A375 (cell line): Measurements from ENCODE around the gene BTBD6. TPM values are rescaled to one million over a fixed set of nuclear protein-coding genes. Genes with fewer than 3 reads are reported as not detected.

Source experiments
- total RNA-seq: library from RNA; depleted of rRNA; stranded (reverse); fragments of >200 nt; shearing (Covaris generic); gene quantifications from 2 replicates; pipeline ENCODE4 v1.2.3, GENCODE V29; 2014; rRNA removed

Gene BTBD6
- 32.7 and 32.9 TPM in 2 replicates for total RNA-seq

GRCh38 chr14:105248368-105249181 is at the start of gene BTBD6:
BTBD6 (plus strand) TSS chr14:105248533; CDS start chr14:105248712, 179 bp downstream.

Other genes with a start within 250 kb of the BTBD6 start
- gene CDCA4, start 227.4 kb upstream of the BTBD6 start, total RNA-seq, result 67.5 and 70.2 TPM in 2 replicates
- gene GPR132, start 183.1 kb upstream of the BTBD6 start, total RNA-seq, result 0.16 TPM in 1 of 2 replicates, not detected in the other
- 0.27 and 0.34 TPM in 2 replicates for gene JAG2, start 79.8 kb upstream of the BTBD6 start, total RNA-seq
- 5.0 TPM in 2 replicates for gene NUDT14, start 67.2 kb upstream of the BTBD6 start, total RNA-seq
- 39.5 and 46.1 TPM in 2 replicates for gene BRF1, start 52.5 kb downstream of the BTBD6 start, total RNA-seq
- 23.9 and 36.4 TPM in 2 replicates for gene PACS2, start 66.2 kb downstream of the BTBD6 start, total RNA-seq
- gene TEX22, start 150.0 kb downstream of the BTBD6 start, total RNA-seq, result 0.08 and 0.27 TPM in 2 replicates
- 62.4 and 76.0 TPM in 2 replicates for gene MTA1, start 171.3 kb downstream of the BTBD6 start, total RNA-seq
- gene CRIP2, start 226.3 kb downstream of the BTBD6 start, total RNA-seq, result 112 and 126 TPM in 2 replicates
- 0.29 and 1.7 TPM in 2 replicates for gene CRIP1, start 238.4 kb downstream of the BTBD6 start, total RNA-seq
- 34.3 and 47.1 TPM in 2 replicates for gene TEDC1, start 242.7 kb downstream of the BTBD6 start, total RNA-seq